Effector memory CD4-positive, alpha-beta T cell (primary cell): ENCODE measurements around the gene NPB.

ENCODE experiments used
- DNase-seq, 3 donors: peaks; one replicate each; pipeline ENCODE4 v3.0.0-alpha.2; 2020
- H3K27ac ChIP-seq: 2 replicates; pipeline ENCODE4 v1.7.0; 2013; ENCODE audit warnings: mild to moderate bottlenecking, low read length, moderate library complexity; ENCODE audit not compliant: insufficient read depth, poor library complexity, severe bottlenecking
- H3K27me3 ChIP-seq: replicated peaks from 2 replicates; pipeline ENCODE4 v1.7.0; 2013; ENCODE audit warnings: mild to moderate bottlenecking, low read length; ENCODE audit not compliant: insufficient read depth, control insufficient read depth, poor library complexity, severe bottlenecking
- H3K36me3 ChIP-seq: 2 replicates; pipeline ENCODE4 v1.7.0; 2013; ENCODE audit warnings: mild to moderate bottlenecking, low read length, moderate library complexity; ENCODE audit not compliant: control insufficient read depth, insufficient read depth
- H3K4me1 ChIP-seq: 2 replicates; pipeline ENCODE4 v1.7.0; 2013; ENCODE audit warnings: low read length, mild to moderate bottlenecking; ENCODE audit not compliant: control insufficient read depth, insufficient read depth, poor library complexity, severe bottlenecking
- H3K4me3 ChIP-seq: 2 replicates; pipeline ENCODE4 v1.7.0; 2013; ENCODE audit warnings: low read length, low read depth, mild to moderate bottlenecking; ENCODE audit not compliant: insufficient read depth, poor library complexity, severe bottlenecking
- H3K9me3 ChIP-seq: 2 replicates; pipeline ENCODE4 v1.7.0; 2013; ENCODE audit warnings: mild to moderate bottlenecking, low read length, moderate library complexity; ENCODE audit not compliant: control insufficient read depth

The NPB gene

GRCh38 chr17:81863833-81864768, 37.9 kb upstream of the NPB start:
- H3K4me3 ChIP-seq = no peak overlapping the region

DNA sequence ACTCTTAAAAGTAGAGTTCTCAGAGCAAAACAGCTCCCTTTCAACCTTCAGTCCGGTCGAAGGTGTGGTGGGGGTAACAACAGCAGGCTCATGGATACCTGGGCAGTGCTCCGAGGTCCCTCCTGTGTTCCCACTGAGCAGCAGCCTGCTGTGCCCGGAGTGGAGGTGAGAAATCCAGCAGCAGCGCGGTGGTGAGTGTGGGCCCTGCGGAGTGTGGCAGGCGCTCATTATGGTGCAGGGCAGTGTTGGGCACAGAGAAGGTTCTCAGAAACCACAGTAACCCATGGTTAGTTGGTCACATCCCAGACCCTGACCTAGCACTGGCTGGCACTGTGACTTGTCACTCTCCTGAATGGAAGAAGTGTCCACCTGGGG, 36.7 kb upstream of the NPB start:
- H3K4me3 ChIP-seq = no peak overlapping the region
- H3K9me3 ChIP-seq = no peaks in the 10 kb centered on the region
- DNase-seq = no peak
- peaks cover 24% of the 10 kb centered on the region for H3K36me3 ChIP-seq
- H3K4me1 ChIP-seq = peaks cover 31% of the 10 kb centered on the region
- no peaks in the 10 kb centered on the region for H3K27me3 ChIP-seq
- no peak overlapping the region for H3K27ac ChIP-seq

More at GRCh38 chr17:81863833-81864768, 37.9 kb upstream of the NPB start:
- H3K4me1 ChIP-seq = peaks cover 26% of the 10 kb centered on the region
- DNase-seq = no peak
- H3K27ac ChIP-seq = no peak overlapping the region
- H3K9me3 ChIP-seq = no peaks in the 10 kb centered on the region
- peaks cover 17% of the 10 kb centered on the region for H3K36me3 ChIP-seq
- no peaks in the 10 kb centered on the region for H3K27me3 ChIP-seq

GRCh38 chr17:81865733-81866439, 36.2 kb upstream of the NPB start:
- no peaks in the 10 kb centered on the region for H3K9me3 ChIP-seq
- H3K27ac ChIP-seq = no peak overlapping the region
- H3K27me3 ChIP-seq = no peaks in the 10 kb centered on the region
- no peak for DNase-seq
- H3K4me1 ChIP-seq = peaks cover 31% of the 10 kb centered on the region
- H3K36me3 ChIP-seq = peaks cover 24% of the 10 kb centered on the region
- no peak overlapping the region for H3K4me3 ChIP-seq

DNA sequence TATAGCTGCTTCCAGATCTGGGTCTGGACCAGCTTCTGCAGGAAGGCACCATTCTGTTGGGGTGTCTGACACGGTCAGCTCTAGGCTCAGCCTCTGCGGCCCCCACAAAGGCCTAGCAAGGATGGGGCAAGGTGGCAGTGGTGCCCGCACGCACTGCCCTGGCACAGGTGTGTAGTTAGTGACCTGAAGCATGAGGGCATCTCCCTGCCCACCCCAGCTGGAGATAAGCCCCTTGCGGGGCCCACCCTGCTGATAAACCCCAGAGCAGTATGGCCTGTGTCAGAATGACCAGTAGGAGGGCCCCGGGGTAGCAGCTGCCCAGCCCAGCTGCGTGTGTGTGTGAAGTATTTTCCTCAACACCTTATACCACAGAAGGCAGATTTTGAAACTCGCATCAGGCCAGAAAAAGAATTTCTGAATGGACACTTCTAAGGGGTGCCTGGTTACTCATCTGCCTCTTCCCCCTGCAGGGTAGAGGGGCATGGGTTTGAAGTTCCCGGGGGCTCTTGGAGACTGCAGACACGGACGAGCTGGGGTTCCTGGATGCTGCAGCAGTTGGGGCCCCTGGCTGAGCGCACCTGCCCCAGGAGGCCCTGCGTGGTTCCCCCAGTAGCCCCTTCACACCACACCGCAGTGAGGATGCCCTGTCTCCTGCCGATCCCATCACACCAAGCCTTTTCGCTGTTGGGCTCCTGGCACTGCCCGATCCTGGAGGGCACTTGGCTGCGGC, 35.4 kb upstream of the NPB start:
- peaks cover 31% of the 10 kb centered on the region for H3K4me1 ChIP-seq
- no peaks in the 10 kb centered on the region for H3K9me3 ChIP-seq
- DNase-seq = no peak
- peaks cover 24% of the 10 kb centered on the region for H3K36me3 ChIP-seq
- peak overlapping the region; percentile 14 for H3K27ac ChIP-seq
- no peak overlapping the region for H3K4me3 ChIP-seq
- H3K27me3 ChIP-seq = no peaks in the 10 kb centered on the region

DNA sequence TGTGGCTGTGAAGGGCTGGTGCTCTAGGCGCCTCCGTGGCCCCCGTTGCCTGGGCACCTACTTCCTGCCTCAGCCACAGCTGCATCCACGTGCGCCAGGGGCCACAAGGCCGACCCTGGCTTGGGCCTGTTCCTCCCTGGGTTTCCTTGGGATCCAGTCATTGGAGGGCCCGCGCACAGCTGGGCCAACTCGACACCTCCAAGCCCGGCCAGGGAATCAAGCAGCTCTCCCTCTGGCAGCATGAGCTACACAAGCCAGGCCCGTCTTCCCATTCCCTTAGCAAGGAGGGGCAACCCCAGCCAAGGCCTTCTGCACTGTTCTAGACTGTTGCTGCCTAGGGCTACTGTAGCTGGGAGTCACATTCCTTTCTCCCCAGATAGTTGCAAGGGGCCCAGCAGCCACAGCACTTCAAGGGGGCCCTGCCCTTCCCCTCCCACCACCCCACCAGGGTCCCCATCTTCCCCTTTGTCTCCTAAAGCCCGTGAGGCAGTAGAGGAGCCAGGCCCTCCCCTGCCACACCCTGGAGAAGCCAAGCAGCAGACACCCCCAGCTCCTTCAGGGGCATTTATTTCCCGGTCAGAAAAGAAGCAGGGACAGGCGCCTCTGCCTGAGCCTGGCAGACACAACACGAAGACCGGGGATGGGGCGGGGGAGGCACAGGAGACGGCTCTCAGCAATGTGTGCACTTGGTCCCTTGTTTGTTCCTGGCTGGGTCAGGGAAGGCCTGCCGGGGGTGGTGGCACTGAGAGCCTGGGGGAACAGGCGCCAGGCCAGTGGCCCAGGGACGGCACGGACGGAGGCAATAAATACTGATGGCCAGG, 34.7 kb upstream of the NPB start:
- H3K27ac ChIP-seq = peak overlapping the region; percentile 14
- H3K27me3 ChIP-seq = no peaks in the 10 kb centered on the region
- H3K4me1 ChIP-seq = peaks cover 38% of the 10 kb centered on the region
- peaks cover 24% of the 10 kb centered on the region for H3K36me3 ChIP-seq
- H3K4me3 ChIP-seq = no peak overlapping the region
- no peak for DNase-seq
- no peaks in the 10 kb centered on the region for H3K9me3 ChIP-seq

- Histone ChIP-seq H3K4me3 (no peak overlapping the region), H3K27ac (peak overlapping the region; percentile 14), H3K27me3 (no peaks in the 10 kb centered on the region), H3K4me1 (peaks cover 43% of the 10 kb centered on the region), H3K9me3 (no peaks in the 10 kb centered on the region), H3K36me3 (peaks cover 24% of the 10 kb centered on the region)
- no peak for DNase-seq
Measured at GRCh38 chr17:81867991-81868673, 33.9 kb upstream of the NPB start.

DNA sequence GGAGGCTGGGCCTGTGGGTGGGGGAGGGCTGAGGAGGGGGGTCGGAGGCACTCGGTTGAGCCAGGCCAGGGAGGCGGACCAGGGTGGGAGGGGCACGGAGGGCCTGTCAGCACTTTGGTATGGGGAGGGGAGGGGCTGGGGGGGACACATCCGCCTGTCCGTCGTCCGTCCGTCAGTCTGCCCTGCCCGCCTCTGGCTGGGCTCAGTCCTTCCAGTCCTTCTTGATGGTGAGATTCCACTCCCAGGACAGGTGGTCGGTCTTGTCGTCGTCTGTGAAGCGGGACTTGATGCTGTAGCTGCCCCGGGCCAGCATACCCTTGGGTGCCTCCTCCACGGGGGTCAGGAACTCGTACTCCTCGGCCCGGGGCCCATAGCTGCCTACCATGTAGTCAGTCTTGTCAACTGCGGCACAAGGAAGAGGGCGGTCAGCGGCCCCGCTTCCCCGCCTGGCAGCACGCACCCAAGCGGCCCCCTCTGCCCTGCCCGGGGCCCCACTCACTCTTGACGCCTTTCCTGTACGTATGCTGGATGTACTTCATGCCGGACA, 33.3 kb upstream of the NPB start:
- no peaks in the 10 kb centered on the region for H3K27me3 ChIP-seq
- no peaks in the 10 kb centered on the region for H3K9me3 ChIP-seq
- H3K4me1 ChIP-seq = peaks cover 45% of the 10 kb centered on the region
- no peak for DNase-seq
- H3K27ac ChIP-seq = peak overlapping the region; percentile 95
- H3K4me3 ChIP-seq = no peak overlapping the region
- peaks cover 24% of the 10 kb centered on the region for H3K36me3 ChIP-seq

- H3K36me3 ChIP-seq = peaks cover 24% of the 10 kb centered on the region
- DNase-seq = no peak
- peaks cover 45% of the 10 kb centered on the region for H3K4me1 ChIP-seq
- no peaks in the 10 kb centered on the region for H3K27me3 ChIP-seq
- H3K9me3 ChIP-seq = no peaks in the 10 kb centered on the region
- H3K4me3 ChIP-seq = peak overlapping the region; percentile 56
- H3K27ac ChIP-seq = peak overlapping the region; percentile 95
Measured at GRCh38 chr17:81869221-81870130, 32.6 kb upstream of the NPB start.
